Activated CD4-positive, alpha-beta T cell treated with anti-CD3 and anti-CD28 coated beads, Interleukin-2, amount 10 ng/mL, durations not matched to agents 7 days and 5 days (primary cell): ENCODE results near the gene SLC35F3. TPM values are rescaled to one million over a fixed set of nuclear protein-coding genes. Genes with fewer than 3 reads are reported as not detected.
"Not testable (repeated sequence)": the region's sequence is repeated elsewhere in the genome, so short reads cannot be mapped to it uniquely, and the experiment has no call there.

Experiments used
- CTCF ChIA-PET: fragments of 350-600 bp; sonication (Branson Sonifier 250); formaldehyde crosslinking; loops from one replicate; lab custom pipeline; 2021; ENCODE audit warnings: antibody characterized with exemption; lab: Charles Lee
- POLR2A ChIA-PET: fragments of 350-600 bp; sonication (Branson Sonifier 250); formaldehyde crosslinking; loops from one replicate; lab custom pipeline; 2021; ENCODE audit warnings: antibody characterized with exemption; lab: Charles Lee
- DNase-seq: peaks from one replicate; pipeline ENCODE4 v3.0.0-alpha.2; 2020
- H3K27ac Mint-ChIP-seq: one replicate; pipeline ENCODE4 v1.8.0; 2021; ENCODE audit warnings: mild to moderate bottlenecking, moderate library complexity, mixed read lengths
- H3K27me3 Mint-ChIP-seq: one replicate; pipeline ENCODE4 v1.8.0; 2021; ENCODE audit warnings: mixed read lengths
- H3K36me3 Mint-ChIP-seq: one replicate; pipeline ENCODE4 v1.8.0; 2021; ENCODE audit warnings: low read depth, mixed read lengths
- H3K4me1 Mint-ChIP-seq: one replicate; pipeline ENCODE4 v1.8.0; 2021; ENCODE audit warnings: mixed read lengths
- H3K4me3 Mint-ChIP-seq: one replicate; pipeline ENCODE4 v1.8.0; 2021; ENCODE audit warnings: mild to moderate bottlenecking, moderate library complexity, mixed read lengths
- H3K9me3 Mint-ChIP-seq: one replicate; pipeline ENCODE4 v1.8.0; 2021; ENCODE audit warnings: mixed read lengths
- total RNA-seq, 2 experiments: library from RNA; stranded (reverse); gene quantifications; one replicate each; pipeline ENCODE4 v1.2.3, GENCODE V29; 2021

SLC35F3 gene
- total RNA-seq, 2 experiments from 2014 or later: 5.9 to 6.5 TPM

DNA sequence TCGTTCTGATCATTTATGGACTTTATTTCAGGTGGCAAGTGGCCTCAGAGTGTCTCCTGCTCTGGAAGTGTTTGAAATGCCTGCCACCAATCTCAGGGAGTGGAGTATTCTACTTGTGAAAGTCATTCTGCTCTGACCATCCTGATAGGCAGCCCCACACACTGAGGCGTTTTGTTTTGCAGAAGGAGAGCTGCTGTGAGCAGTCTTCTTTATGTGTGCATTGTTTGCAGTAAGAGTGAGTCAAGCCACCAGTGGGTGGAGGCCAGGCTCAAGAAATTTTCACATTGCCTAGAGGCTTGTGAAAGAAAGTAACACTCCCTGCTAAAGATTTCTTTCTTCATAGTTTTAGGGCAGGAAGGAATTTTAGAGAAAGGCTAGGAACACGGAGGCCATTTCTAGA, 204.4 kb downstream of the SLC35F3 start:
- H3K36me3 Mint-ChIP-seq: no peaks in the 10 kb centered on the region
- H3K4me3 Mint-ChIP-seq: no peak overlapping the region
- H3K27ac Mint-ChIP-seq: no peak overlapping the region
- H3K4me1 Mint-ChIP-seq: no peaks in the 10 kb centered on the region
- DNase-seq: no peak
- POLR2A ChIA-PET: no interaction called here
- no peaks in the 10 kb centered on the region for H3K9me3 Mint-ChIP-seq
- peaks cover 17% of the 10 kb centered on the region for H3K27me3 Mint-ChIP-seq
- CTCF ChIA-PET: no interaction called here

- no peaks in the 10 kb centered on the region for H3K9me3 Mint-ChIP-seq
- H3K36me3 Mint-ChIP-seq: no peaks in the 10 kb centered on the region
- peaks cover 22% of the 10 kb centered on the region for H3K27me3 Mint-ChIP-seq
- no peak overlapping the region for H3K27ac Mint-ChIP-seq
- H3K4me3 Mint-ChIP-seq: no peak overlapping the region
- ChIA-PET POLR2A (interaction anchor here (0.6 kb wide), 1 partner anchor 298 kb away, joined by 4 read pairs; no protein-coding TSS in a partner anchor), CTCF (no interaction called here)
- H3K4me1 Mint-ChIP-seq: peaks cover 2% of the 10 kb centered on the region
- no peak for DNase-seq
These were observed 205.4 kb downstream of the SLC35F3 start for GRCh38 chr1:234109840-234110239.

- DNase-seq: no peak
- no peak overlapping the region for H3K27ac Mint-ChIP-seq
- no peaks in the 10 kb centered on the region for H3K9me3 Mint-ChIP-seq
- ChIA-PET CTCF (no interaction called here), POLR2A (no interaction called here)
- peaks cover 8% of the 10 kb centered on the region for H3K4me1 Mint-ChIP-seq
- H3K36me3 Mint-ChIP-seq: no peaks in the 10 kb centered on the region
- no peak overlapping the region for H3K4me3 Mint-ChIP-seq
- H3K27me3 Mint-ChIP-seq: peaks cover 34% of the 10 kb centered on the region
These were observed 207.1 kb downstream of the SLC35F3 start for GRCh38 chr1:234111458-234112142.

- ChIA-PET CTCF (interaction anchor here (0.7 to 1.6 kb wide), 6 partner anchors 10 to 293 kb away, joined by 3 to 5 read pairs (median 4); no protein-coding TSS in a partner anchor), POLR2A (no interaction called here)
- no peaks in the 10 kb centered on the region for H3K36me3 Mint-ChIP-seq
- peaks cover 8% of the 10 kb centered on the region for H3K4me1 Mint-ChIP-seq
- H3K27ac Mint-ChIP-seq: no peak overlapping the region
- H3K4me3 Mint-ChIP-seq: peak overlapping the region; percentile 23
- no peaks in the 10 kb centered on the region for H3K9me3 Mint-ChIP-seq
- peaks cover 28% of the 10 kb centered on the region for H3K27me3 Mint-ChIP-seq
- DNase-seq: peak; percentile 48
These were observed 210.3 kb downstream of the SLC35F3 start for GRCh38 chr1:234114648-234115307.

GRCh38 chr1:234118911-234119310, 214.4 kb downstream of the SLC35F3 start:
- Mint-ChIP-seq H3K27me3 (peaks cover 22% of the 10 kb centered on the region), H3K4me3 (no peak overlapping the region), H3K27ac (no peak overlapping the region), H3K9me3 (peaks cover 2% of the 10 kb centered on the region), H3K4me1 (peaks cover 8% of the 10 kb centered on the region), H3K36me3 (no peaks in the 10 kb centered on the region)
- CTCF ChIA-PET: interaction anchor here (1.2 kb wide), 1 partner anchor 194 kb away, joined by 4 read pairs; no protein-coding TSS in a partner anchor
- POLR2A ChIA-PET: no interaction called here
- DNase-seq: no peak

GRCh38 chr1:234119431-234119830, 215.0 kb downstream of the SLC35F3 start:
- no peak for DNase-seq
- H3K27me3 Mint-ChIP-seq: peaks cover 22% of the 10 kb centered on the region
- no peak overlapping the region for H3K27ac Mint-ChIP-seq
- POLR2A ChIA-PET: no interaction called here
- H3K4me3 Mint-ChIP-seq: no peak overlapping the region
- peaks cover 8% of the 10 kb centered on the region for H3K4me1 Mint-ChIP-seq
- CTCF ChIA-PET: interaction anchor here (1.2 kb wide), 1 partner anchor 194 kb away, joined by 4 read pairs; no protein-coding TSS in a partner anchor
- H3K36me3 Mint-ChIP-seq: no peaks in the 10 kb centered on the region
- H3K9me3 Mint-ChIP-seq: peaks cover 2% of the 10 kb centered on the region

DNA sequence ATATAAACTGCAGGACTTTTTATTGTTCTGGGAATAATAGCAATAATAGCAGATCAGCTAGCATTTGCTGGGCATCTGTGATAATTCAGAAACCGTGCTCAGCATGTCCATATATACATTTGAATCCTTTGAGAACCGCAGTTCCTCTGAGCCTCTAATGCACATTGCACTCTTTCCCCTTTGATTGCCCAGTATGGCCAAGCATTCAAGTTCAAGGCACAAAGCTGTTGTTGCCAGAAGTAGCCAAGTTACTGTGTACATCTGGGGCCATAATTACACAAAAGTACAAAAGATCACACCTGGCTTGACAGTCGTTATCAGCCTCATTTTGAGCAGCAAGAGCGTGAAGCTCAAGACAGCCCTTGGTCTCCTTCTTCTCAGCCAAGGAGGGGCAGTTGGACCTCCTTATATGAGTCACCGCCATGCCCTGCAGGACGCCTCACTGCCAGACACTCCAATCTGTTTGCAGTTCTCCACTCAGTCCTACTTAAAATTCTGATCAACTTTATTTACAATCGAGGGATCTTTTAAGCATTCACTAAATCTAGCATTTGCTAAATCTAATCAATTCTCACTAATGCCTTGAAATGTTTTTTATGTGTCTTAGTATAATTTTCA, 216.0 kb downstream of the SLC35F3 start:
- CTCF ChIA-PET: no interaction called here

DNA sequence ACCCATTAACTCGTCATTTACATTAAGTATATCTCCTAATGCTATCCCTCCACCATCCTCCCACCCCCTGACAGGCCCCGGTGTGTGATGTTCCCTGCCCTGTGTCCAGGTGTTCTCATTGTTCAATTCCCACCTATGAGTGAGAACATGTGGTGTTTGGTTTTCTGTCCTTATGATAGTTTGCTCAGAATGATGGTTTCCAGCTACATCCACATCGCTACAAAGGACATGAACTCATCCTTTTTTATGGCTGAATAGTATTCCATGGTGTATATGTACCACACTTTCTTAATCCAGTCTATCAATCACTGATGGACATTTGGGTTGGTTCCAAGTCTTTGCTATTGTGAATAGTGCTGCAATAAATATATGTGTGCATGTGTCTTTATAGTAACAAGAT, 217.2 kb downstream of the SLC35F3 start:
- H3K36me3 Mint-ChIP-seq, H3K9me3 Mint-ChIP-seq, H3K4me1 Mint-ChIP-seq, H3K4me3 Mint-ChIP-seq, DNase-seq, POLR2A ChIA-PET, H3K27ac Mint-ChIP-seq: not testable (repeated sequence)
- CTCF ChIA-PET: interaction anchor here (1.2 kb wide), 1 partner anchor 189 kb away, joined by 4 read pairs; no protein-coding TSS in a partner anchor
- H3K27me3 Mint-ChIP-seq: peaks cover 23% of the 10 kb centered on the region

More for the DNA sequence above, 216.0 kb downstream of the SLC35F3 start:
- Mint-ChIP-seq H3K9me3 (peaks cover 2% of the 10 kb centered on the region), H3K4me1 (no peaks in the 10 kb centered on the region), H3K4me3 (no peak overlapping the region), H3K36me3 (no peaks in the 10 kb centered on the region), H3K27ac (no peak overlapping the region), H3K27me3 (peaks cover 20% of the 10 kb centered on the region)
- POLR2A ChIA-PET: no interaction called here
- DNase-seq: no peak

- H3K9me3 Mint-ChIP-seq, H3K4me1 Mint-ChIP-seq, POLR2A ChIA-PET, H3K36me3 Mint-ChIP-seq, H3K4me3 Mint-ChIP-seq, DNase-seq, H3K27ac Mint-ChIP-seq: not testable (repeated sequence)
- CTCF ChIA-PET: interaction anchor here (0.6 to 5.7 kb wide), 2 partner anchors 133 to 187 kb away, joined by 3 to 32 read pairs; no protein-coding TSS in a partner anchor
- peaks cover 23% of the 10 kb centered on the region for H3K27me3 Mint-ChIP-seq
These were observed 218.1 kb downstream of the SLC35F3 start for GRCh38 chr1:234122571-234122970.

DNA sequence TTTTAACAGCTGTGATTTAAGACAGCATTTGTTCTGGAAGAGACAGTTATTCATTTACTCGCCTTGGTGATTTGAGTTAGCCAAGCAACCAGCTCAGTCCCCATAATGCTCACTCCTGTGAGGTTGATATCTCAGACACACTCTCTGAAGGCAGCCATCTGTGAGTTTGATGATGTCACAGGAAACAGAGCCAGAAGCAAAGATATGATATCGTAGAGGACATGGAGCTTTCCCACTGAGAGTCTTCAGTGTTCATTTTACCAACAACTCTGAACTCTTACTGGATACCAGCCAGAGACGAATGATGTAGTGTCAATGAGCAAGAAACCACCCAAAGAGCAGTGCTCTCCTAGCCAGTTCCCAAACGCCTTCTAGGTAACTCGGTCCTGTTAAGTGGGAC, 219.4 kb downstream of the SLC35F3 start:
- CTCF ChIA-PET: interaction anchor here (1.3 to 5.7 kb wide), 7 partner anchors 9 to 189 kb away, joined by 3 to 32 read pairs (median 7); no protein-coding TSS in a partner anchor
- Mint-ChIP-seq H3K27ac (no peak overlapping the region), H3K27me3 (peaks cover 19% of the 10 kb centered on the region), H3K4me1 (no peaks in the 10 kb centered on the region), H3K4me3 (no peak overlapping the region), H3K36me3 (no peaks in the 10 kb centered on the region), H3K9me3 (peaks cover 2% of the 10 kb centered on the region)
- POLR2A ChIA-PET: no interaction called here
- DNase-seq: no peak

DNA sequence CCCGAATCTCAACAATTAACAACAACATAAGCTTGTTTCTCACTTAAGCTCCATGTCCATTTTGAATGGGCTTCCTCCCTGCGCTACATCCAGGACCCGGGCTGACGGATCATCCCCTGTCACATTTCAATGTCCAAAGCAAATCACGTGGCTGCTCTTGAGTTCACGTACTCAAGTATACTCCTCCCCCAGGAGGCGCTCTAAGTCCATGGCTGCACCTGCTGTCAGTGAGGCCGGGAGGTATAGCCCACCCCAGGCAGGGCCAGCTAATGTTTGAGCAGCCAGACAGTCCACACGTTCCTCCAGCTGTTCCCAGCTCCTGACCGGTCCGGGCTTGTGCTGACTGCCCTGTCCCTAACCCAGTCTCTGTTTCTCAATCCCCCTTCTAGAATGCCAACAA, 220.8 kb downstream of the SLC35F3 start:
- H3K4me1 Mint-ChIP-seq: no peaks in the 10 kb centered on the region

DNA sequence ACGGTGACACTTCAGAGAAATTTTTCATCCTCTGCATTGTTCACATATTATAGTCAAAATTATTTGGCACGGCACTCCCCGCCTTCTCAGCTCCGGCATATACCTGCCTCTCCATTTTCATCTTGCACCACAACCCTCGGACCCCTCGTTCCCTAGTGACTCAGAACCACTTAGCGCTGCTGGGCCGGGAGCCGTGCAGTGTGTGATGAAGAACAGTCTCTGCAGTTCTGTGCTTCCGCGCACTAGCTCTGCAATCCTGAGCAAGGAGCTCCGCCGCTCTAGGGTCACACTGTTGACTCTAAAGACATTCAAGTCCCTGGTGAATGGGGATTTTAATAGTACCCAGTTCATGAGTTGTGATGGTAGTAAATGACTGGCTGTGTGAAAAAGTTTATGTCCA, 221.2 kb downstream of the SLC35F3 start:
- Mint-ChIP-seq H3K9me3 (peaks cover 2% of the 10 kb centered on the region), H3K27ac (no peak overlapping the region), H3K36me3 (no peaks in the 10 kb centered on the region), H3K4me3 (no peak overlapping the region), H3K27me3 (peaks cover 20% of the 10 kb centered on the region), H3K4me1 (no peaks in the 10 kb centered on the region)
- DNase-seq: no peak
- POLR2A ChIA-PET: no interaction called here
- CTCF ChIA-PET: interaction anchor here (0.6 to 5.7 kb wide), 6 partner anchors 39 to 201 kb away, joined by 3 to 32 read pairs (median 5); no protein-coding TSS in a partner anchor

More for the DNA sequence above, 220.8 kb downstream of the SLC35F3 start:
- Mint-ChIP-seq H3K27ac (no peak overlapping the region), H3K4me3 (no peak overlapping the region), H3K9me3 (peaks cover 2% of the 10 kb centered on the region), H3K27me3 (peaks cover 20% of the 10 kb centered on the region), H3K36me3 (no peaks in the 10 kb centered on the region)
- peak; percentile 45 for DNase-seq
- CTCF ChIA-PET: interaction anchor here (0.7 to 5.7 kb wide), 9 partner anchors 10 to 202 kb away, joined by 3 to 32 read pairs (median 6); no protein-coding TSS in a partner anchor
- POLR2A ChIA-PET: no interaction called here
